AG04449 (cell line): ENCODE data around the gene ABCA5.

ENCODE experiments used
- CTCF ChIA-PET: fragments of 350-600 bp; formaldehyde crosslinking; extraction: SDS; loops from one replicate; lab custom pipeline; 2021; ENCODE audit warnings: antibody characterized with exemption; lab: Yijun Ruan, JAX
- POLR2A ChIA-PET: fragments of 400-600, 350-600 bp; formaldehyde crosslinking; extraction: SDS; loops from one replicate; lab custom pipeline; 2020; ENCODE audit warnings: antibody characterized with exemption, inconsistent platforms; lab: Yijun Ruan, JAX
- DNase-seq: peaks from one replicate; pipeline ENCODE4 v3.0.0-alpha.2; 2010; ENCODE audit warnings: low read depth, low spot score
- H3K4me3 ChIP-seq: 2 replicates; pipeline ENCODE4 v1.5.1; 2011; ENCODE audit warnings: low read depth, mild to moderate bottlenecking, control low read depth, low read length
- CTCF ChIP-seq: IDR thresholded peaks from one replicate; pipeline ENCODE4 v1.5.1; 2011; ENCODE audit warnings: mild to moderate bottlenecking, moderate library complexity, low read length, control low read depth, inconsistent platforms; ENCODE audit not compliant: insufficient read depth; ENCODE audit errors: missing control alignments

Gene ABCA5

GRCh38 chr17:69327060-69327831 lies at the start of gene ABCA5:
Gene ABCA5, minus strand, starts transcription at chr17:69327133. Its CDS starts 12,718 bp downstream, at chr17:69314415.
- H3K4me3 ChIP-seq = peak within 1 kb of the TSS; percentile 73
- ChIA-PET CTCF (interaction anchor here (2.4 kb wide), 1 partner anchor 14 kb away, joined by 8 read pairs; no protein-coding TSS in a partner anchor), POLR2A (no interaction called here)
- peak; percentile 12 for DNase-seq
- no peak for TF ChIP-seq CTCF

- H3K4me3 ChIP-seq = no peak overlapping the region
- CTCF ChIA-PET = no interaction called here
- TF ChIP-seq CTCF = no peak
- DNase-seq = no peak
- POLR2A ChIA-PET = no interaction called here
These were observed 48.3 kb upstream of the ABCA5 start for GRCh38 chr17:69375229-69375628.

- DNase-seq = no peak
- no peak overlapping the region for H3K4me3 ChIP-seq
- TF ChIP-seq CTCF = no peak
- CTCF ChIA-PET = no interaction called here
- POLR2A ChIA-PET = no interaction called here
These were observed 46.1 kb upstream of the ABCA5 start for GRCh38 chr17:69373069-69373468.

- no peak for TF ChIP-seq CTCF
- H3K4me3 ChIP-seq = no peak overlapping the region
- ChIA-PET POLR2A (no interaction called here), CTCF (no interaction called here)
- no peak for DNase-seq
These were observed 40.4 kb upstream of the ABCA5 start for GRCh38 chr17:69367298-69367697.

- no peak overlapping the region for H3K4me3 ChIP-seq
- ChIA-PET CTCF (no interaction called here), POLR2A (no interaction called here)
- no peak for TF ChIP-seq CTCF
- no peak for DNase-seq
These were observed 36.7 kb upstream of the ABCA5 start for GRCh38 chr17:69363488-69364210.

- POLR2A ChIA-PET = no interaction called here
- DNase-seq = no peak
- CTCF ChIA-PET = no interaction called here
- no peak overlapping the region for H3K4me3 ChIP-seq
- no peak for TF ChIP-seq CTCF
These were observed 34.2 kb upstream of the ABCA5 start for GRCh38 chr17:69361156-69361555.
